HL-60 (cell line): ENCODE data around the gene COL11A1.

Source experiments
- DNase-seq, 2 experiments: peaks; one replicate each; pipeline ENCODE4 v3.0.0-alpha.2; 2010 to 2020; ENCODE audit warnings: low read depth in 1 of 2, low spot score in 1 of 2
- H3K27ac ChIP-seq: fragments of 250-450 bp; sonication (Bioruptor Pico); replicated peaks from 2 replicates; pipeline ENCODE4 v1.5.1; 2020; ENCODE audit warnings: mild to moderate bottlenecking, moderate library complexity
- H3K27me3 ChIP-seq: fragments of 250-450 bp; sonication (Bioruptor Pico); 2 replicates; pipeline ENCODE4 v1.5.1; 2021; ENCODE audit warnings: mild to moderate bottlenecking, moderate library complexity; ENCODE audit not compliant: insufficient read depth, poor library complexity, severe bottlenecking
- H3K4me3 ChIP-seq: replicated peaks from 2 replicates; pipeline ENCODE4 v1.5.1; 2011; ENCODE audit warnings: mild to moderate bottlenecking, control low read depth, low read length; ENCODE audit not compliant: insufficient read depth
- GABPA ChIP-seq: IDR thresholded peaks from 2 replicates; pipeline ENCODE4 v1.6.1; 2012; ENCODE audit warnings: low read depth
- POLR2AphosphoS5 ChIP-seq: IDR thresholded peaks from 2 replicates; pipeline ENCODE4 v1.6.1; 2012; ENCODE audit warnings: low read depth
- SPI1 ChIP-seq: IDR thresholded peaks from 2 replicates; pipeline ENCODE4 v1.6.1; 2012; ENCODE audit warnings: low read depth, mild to moderate bottlenecking, borderline replicate concordance
- long read RNA-seq: library from polyadenylated mRNA; unstranded; transcript quantifications from one replicate; pipeline ENCODE4 v2.0.0, GENCODE V29; 2020
- TF ChIP-seq, protein P1 (sequence below): IDR thresholded peaks from one replicate; pipeline ENCODE4 v1.5.1; 2011; ENCODE audit warnings: low read length, control low read depth, inconsistent platforms; ENCODE audit not compliant: insufficient read depth
- TF ChIP-seq, protein P2 (sequence below): IDR thresholded peaks from 2 replicates; pipeline ENCODE4 v1.6.1; 2012; ENCODE audit warnings: low read depth; ENCODE audit not compliant: insufficient replicate concordance

COL11A1 gene
- long read RNA-seq: 0 reads

DNA sequence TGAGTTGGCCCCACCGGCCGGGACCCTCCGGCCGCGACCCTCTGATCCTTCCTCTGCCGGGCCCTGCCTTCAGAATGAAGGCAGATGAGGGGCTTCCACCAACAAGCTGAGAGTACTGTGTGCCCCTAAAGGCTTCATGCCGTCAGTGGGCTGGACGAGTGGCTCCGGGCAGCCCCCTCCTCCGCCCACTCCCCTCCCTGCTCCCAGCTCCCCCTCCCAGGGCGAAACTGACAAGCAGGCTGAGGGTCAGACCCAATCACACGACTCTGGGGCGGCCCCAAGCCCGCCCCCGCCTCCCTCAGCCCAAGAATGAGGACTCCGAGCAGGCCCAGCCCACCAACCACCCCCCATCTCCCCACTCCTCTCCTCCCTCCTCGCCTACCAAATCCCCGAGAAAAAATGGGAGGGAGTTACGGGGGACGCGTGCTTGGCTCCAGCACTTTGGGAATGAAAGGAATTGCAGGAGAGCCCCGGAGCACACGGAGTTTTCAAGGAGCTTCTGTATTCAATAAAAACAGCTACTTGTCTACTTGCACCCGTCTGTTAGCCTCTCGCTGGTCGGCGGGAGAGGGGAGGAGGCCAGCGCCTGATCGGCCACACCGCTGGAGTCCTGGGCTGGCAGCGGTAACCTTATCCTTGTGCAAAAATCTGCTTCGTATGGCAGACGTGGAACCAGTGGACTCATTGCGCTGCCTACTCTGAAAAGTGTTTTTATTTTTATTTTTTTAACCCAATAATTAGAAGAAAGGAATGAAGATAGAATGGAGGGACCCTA, at the start of gene COL11A1:
Gene COL11A1, minus strand, starts transcription at position 147 of the 775 bp plus-strand sequence. CDS start 344 bp downstream, outside the sequence.
- Histone ChIP-seq H3K4me3 (no peak within 1 kb of the TSS), H3K27ac (no peak within 1 kb of the TSS), H3K27me3 (peaks cover 8% of the 10 kb centered on the region)
- DNase-seq: no peak
- TF ChIP-seq GABPA (no peak), POLR2AphosphoS5 (no peak)
- TF ChIP-seq, protein P1, sequence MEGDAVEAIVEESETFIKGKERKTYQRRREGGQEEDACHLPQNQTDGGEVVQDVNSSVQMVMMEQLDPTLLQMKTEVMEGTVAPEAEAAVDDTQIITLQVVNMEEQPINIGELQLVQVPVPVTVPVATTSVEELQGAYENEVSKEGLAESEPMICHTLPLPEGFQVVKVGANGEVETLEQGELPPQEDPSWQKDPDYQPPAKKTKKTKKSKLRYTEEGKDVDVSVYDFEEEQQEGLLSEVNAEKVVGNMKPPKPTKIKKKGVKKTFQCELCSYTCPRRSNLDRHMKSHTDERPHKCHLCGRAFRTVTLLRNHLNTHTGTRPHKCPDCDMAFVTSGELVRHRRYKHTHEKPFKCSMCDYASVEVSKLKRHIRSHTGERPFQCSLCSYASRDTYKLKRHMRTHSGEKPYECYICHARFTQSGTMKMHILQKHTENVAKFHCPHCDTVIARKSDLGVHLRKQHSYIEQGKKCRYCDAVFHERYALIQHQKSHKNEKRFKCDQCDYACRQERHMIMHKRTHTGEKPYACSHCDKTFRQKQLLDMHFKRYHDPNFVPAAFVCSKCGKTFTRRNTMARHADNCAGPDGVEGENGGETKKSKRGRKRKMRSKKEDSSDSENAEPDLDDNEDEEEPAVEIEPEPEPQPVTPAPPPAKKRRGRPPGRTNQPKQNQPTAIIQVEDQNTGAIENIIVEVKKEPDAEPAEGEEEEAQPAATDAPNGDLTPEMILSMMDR: no peak
- TF ChIP-seq, protein P2, sequence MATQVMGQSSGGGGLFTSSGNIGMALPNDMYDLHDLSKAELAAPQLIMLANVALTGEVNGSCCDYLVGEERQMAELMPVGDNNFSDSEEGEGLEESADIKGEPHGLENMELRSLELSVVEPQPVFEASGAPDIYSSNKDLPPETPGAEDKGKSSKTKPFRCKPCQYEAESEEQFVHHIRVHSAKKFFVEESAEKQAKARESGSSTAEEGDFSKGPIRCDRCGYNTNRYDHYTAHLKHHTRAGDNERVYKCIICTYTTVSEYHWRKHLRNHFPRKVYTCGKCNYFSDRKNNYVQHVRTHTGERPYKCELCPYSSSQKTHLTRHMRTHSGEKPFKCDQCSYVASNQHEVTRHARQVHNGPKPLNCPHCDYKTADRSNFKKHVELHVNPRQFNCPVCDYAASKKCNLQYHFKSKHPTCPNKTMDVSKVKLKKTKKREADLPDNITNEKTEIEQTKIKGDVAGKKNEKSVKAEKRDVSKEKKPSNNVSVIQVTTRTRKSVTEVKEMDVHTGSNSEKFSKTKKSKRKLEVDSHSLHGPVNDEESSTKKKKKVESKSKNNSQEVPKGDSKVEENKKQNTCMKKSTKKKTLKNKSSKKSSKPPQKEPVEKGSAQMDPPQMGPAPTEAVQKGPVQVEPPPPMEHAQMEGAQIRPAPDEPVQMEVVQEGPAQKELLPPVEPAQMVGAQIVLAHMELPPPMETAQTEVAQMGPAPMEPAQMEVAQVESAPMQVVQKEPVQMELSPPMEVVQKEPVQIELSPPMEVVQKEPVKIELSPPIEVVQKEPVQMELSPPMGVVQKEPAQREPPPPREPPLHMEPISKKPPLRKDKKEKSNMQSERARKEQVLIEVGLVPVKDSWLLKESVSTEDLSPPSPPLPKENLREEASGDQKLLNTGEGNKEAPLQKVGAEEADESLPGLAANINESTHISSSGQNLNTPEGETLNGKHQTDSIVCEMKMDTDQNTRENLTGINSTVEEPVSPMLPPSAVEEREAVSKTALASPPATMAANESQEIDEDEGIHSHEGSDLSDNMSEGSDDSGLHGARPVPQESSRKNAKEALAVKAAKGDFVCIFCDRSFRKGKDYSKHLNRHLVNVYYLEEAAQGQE: no peak

DNA sequence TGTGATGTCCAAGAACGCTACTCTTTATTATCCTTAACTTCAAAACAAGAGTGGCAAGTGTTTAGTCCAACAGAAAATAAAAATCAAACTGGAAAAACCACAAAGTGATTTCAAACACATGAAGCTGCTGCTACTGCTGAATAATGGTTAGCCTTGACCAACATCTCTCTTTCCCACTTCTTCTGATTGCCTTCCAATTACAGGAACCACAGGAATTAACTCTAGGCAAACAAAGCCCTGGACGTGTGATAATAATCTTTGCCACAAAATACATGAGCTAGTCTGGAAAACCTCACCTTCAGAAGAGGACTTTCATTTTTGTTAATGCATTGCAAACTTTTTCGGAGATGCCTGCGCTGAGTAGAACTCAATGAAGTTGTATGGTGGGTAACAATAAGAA, 48.6 kb upstream of the COL11A1 start:
- no peak overlapping the region for H3K4me3 ChIP-seq

DNA sequence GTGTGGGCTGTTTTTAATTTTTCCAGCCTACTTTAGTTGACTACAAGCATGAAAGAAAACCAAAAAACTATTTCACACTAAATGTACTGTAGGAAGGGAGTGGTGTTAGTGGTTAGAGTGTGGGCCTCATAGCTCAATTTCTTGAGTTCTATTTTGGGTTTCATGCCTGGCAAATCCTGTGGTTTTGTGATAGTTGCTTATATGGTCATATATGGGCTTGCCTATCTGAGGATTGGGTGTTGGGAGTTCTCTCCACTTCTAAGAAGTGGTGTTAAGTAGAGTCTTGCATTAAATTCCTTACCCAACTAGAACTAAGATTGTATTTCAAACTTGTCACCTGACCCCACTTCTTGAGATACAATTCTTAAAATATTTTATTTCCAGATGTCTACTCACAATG, 37.8 kb upstream of the COL11A1 start:
- Histone ChIP-seq H3K27me3 (no peaks in the 10 kb centered on the region), H3K27ac (no peak overlapping the region), H3K4me3 (no peak overlapping the region)
- no peak for DNase-seq
- TF ChIP-seq, protein P1: no peak
- no peak for TF ChIP-seq GABPA

More for the DNA sequence above, 48.6 kb upstream of the COL11A1 start:
- no peak for DNase-seq
- no peaks in the 10 kb centered on the region for H3K27me3 ChIP-seq
- TF ChIP-seq, protein P1: no peak
- TF ChIP-seq POLR2AphosphoS5 (no peak), GABPA (no peak), SPI1 (no peak)
- TF ChIP-seq, protein P2: no peak
- H3K27ac ChIP-seq: no peak overlapping the region

DNA sequence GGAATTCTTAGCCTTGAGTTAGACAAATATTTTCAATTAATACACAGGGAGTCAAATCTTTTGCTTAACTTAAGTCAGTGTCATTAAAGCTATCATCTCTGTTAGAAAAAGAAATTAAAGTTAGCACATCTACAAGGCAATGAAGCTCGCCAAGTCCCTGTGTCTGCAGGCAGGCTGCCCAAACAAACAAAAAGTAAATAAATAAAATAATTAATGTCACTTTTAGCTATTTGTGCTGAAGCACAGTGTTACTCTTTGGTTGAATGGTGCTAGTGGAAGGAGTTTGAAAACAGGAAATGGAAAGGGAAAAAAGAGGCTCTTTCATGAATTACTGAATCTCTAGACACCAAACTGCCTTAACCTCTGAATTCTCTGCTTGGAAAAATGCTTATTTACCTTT, 37.1 kb upstream of the COL11A1 start:
- Histone ChIP-seq H3K4me3 (no peak overlapping the region), H3K27ac (no peak overlapping the region), H3K27me3 (no peaks in the 10 kb centered on the region)
- DNase-seq: no peak
- TF ChIP-seq GABPA: no peak
- no peak for TF ChIP-seq POLR2AphosphoS5
- TF ChIP-seq, protein P1: no peak
- TF ChIP-seq, protein P2: no peak
- no peak for TF ChIP-seq SPI1
